HG02852 (cell line): ENCODE measurements around the gene NEB.
"Not testable (repeated sequence)": the region's sequence is repeated elsewhere in the genome, so short reads cannot be mapped to it uniquely, and the experiment has no call there.

Experiments used
- ATAC-seq: cut with Tn5 transposase; IDR thresholded peaks from one replicate; pipeline ENCODE4 v1.9.1; 2021; ENCODE audit warnings: mild to moderate bottlenecking, moderate library complexity; ENCODE audit not compliant: unreplicated experiment

Gene NEB

DNA sequence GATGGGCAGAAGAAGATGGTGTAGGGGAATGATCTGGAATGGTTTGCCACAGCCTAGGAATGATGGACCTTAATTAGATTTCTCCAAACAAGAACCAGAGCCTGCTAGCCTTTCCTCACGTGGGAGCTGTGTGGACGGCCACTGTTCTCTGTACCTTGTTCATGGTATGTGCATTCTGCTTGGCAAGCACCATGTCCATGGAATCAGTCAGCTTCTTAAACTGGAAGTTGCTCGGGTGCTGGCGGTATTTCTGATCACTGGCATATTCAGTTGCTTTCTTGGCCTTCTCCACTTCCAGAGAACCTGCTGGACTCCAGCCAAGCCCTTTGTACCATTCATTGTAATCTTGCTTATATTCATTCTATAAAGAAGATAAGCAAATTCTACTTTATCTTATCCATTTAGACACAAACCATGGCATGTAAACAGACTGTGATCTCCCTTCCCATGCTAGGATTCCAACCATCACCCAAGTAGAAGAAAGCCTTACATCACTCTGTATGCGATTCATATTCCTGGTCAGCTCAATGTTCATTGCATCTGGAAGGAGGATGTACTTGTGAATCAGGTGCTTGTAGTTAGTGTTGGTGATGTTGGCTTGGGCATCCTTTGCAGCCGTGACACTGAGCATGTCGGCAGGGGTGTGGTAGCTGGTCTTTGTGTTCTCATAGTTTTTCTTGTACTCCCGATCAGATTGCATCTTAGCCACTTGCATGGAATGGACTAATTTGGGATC lies 78.4 kb downstream of the NEB start:
- ATAC-seq = no peak

DNA sequence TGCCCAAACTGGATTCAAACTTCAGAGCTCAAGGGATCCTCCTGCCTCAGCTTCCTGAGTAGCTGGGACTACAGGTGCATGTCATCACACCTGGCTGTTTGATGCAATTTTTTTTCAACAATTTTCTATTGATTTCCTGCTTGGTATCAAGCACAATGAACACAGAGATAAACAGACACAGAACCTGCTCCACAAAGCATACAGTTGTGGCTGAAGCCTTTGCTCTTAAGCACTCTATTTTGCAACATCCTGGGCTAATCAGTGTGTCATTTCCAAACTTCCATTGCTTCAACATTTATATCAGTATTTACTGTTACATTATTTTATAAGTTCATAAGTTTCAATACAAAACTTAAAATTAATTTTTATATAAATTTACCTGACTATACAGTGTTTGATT lies 79.4 kb downstream of the NEB start:
- no peak for ATAC-seq

DNA sequence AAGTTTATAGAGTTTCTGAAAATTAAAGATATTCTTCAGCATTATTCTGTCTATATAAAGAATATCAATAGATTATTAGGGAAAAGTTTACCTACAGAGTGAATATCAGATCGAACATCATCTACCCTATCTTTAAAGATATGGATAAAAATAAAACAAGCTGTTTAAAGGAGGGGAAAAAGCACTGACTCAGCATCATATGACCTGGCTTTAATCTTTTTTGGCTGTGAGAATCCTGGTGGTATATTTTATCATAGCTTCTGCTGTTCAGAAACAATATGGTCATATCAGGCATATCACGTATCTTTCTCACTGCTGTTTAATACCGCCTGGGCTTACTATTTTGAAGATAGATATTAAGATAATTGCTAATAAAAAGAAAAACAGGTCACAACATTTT lies 80.2 kb downstream of the NEB start:
- no peak for ATAC-seq

DNA sequence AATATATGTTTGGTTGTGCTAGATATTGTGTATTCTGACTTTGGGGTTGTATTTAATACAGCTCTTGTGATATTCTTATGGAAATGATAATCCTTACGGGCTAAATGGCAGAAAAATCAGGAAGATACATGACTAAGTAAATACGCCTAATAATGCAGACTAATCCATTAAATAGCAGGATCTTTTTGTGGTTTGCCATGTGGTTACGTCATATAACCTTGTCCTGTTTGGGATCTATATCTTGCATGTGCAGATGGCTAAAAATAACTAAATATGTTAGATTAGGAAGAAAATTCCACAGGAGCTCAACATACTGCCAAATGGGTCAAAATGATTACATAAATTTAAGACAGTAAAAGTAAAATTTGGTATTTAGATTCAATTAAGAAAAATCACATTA lies 83.0 kb downstream of the NEB start:
- no peak for ATAC-seq

DNA sequence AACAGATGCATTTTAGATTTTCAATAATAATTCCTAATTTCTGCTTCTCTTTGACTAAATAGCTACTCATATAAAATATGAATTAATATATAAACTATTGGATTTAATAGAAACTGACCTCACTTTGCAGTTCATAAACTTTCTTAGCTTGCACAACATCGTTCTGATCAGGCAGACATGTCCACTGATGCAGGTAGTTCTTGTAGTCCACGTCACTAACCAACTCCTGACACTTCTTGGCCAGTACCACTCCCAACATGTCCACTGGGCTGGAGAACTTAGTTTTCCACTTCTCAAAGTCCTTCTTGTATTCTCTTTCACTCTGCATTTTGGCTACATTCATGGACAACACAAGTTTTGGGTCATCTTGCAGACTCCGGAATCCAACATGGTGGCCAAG lies 83.8 kb downstream of the NEB start:
- ATAC-seq = no peak

DNA sequence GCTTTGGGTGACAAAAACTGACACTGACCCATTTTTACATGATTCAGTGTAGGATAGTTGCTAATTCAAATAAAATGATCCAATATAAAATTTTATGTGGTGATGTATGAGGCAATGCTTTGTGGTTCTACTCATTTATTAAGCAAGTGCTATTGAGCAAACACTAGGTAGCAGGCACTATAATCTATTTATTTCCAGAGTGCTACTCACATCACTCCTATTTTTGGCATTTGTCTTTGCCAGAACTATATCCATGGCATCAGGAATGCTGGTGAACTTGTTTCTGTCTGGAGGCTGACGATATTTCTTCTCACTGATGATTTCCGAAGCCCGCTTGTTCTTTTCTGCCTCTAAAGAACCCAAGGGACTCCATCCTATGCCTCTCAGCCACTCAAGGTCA lies 84.3 kb downstream of the NEB start:
- no peak for ATAC-seq

DNA sequence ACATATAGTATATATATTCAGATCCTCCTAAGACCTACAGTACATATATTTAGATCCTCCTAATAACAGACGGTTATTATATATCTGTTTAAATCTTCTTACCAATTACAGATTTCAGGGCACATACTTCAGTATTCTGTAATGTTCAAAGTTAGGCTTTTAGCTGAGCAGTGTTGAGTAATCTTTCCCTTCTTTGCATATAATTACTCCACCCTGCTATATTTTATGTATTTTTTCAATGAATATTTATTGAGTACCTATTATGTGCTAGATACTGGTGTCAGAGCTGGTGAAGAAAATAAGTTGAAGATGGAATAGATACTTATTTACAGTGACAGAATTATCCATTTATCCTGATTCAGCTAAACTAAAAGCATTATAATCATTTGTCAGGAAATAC lies 84.9 kb downstream of the NEB start:
- no peak for ATAC-seq

DNA sequence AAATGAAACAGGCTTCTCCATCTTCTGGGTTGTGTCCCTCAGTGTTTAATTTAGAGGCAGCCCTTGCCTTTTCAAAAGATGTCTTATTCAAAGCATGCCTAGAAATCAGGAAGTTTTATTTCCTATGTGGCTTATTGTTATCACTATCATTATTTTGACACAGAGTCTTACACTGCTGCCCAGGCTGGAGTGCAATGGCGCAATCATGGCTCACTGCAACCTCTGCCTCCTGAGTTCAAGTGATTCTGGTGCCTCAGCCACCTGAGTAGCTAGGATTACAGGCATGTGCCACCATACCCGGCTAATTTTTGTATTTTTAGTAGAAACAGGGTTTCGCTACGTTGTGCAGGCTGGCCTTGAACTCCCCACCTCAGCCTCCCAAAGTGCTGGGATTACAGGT lies 87.8 kb downstream of the NEB start:
- not testable (repeated sequence) for ATAC-seq

DNA sequence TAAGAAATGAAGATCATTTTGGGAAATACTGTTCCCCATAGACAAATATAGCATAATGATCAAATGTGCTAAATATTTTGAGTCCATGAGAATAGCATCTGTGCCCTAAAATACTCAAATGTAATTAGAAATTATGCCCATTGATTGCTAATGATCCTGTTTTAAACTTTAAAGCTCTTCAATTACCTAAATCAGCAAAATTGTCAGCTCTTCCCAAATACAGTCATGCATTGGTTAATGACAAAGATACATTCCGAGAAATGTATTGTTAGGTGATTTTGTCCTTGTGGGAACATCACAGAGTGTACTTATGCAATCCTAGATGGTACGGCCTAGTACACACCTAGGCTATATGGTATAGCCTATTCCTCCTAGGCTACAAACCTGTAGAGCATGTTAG lies 89.7 kb downstream of the NEB start:
- ATAC-seq = no peak

DNA sequence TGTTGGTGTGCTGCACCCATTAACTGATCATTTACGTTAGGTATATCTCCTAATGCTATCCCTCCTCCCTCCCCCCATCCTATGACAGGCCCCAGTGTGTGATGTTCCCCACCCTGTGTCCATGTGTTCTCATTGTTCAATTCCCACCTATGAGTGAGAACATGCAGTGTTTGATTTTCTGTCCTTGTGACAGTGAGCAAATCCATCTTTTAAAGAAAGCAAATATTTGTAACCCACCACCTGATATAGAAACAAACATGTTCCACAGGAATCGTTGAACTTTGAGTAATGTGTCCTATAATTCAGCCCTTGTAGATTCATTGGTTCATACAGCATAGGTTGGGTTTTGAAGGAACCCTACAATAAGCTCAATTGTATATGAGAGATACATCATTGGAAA lies 92.4 kb downstream of the NEB start:
- ATAC-seq = not testable (repeated sequence)

DNA sequence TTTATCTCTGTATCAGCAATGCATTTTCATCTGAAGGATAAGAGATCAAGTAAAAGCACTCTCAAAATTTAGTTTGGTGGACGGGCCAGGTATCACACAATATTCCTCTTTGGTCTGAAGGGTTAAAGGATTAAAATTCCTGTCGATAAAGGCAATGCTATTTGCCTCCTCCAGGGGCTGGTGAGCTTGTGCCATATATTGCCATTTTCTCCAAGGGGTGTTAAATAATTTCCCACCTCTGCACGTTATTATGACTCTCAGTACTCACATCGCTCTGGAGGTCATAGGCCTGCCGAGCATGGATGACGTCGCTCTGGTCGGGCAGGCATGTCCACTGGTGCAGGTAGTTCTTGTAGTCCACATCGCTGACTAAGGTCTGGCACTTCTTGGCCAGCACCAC lies 94.2 kb downstream of the NEB start:
- no peak for ATAC-seq

DNA sequence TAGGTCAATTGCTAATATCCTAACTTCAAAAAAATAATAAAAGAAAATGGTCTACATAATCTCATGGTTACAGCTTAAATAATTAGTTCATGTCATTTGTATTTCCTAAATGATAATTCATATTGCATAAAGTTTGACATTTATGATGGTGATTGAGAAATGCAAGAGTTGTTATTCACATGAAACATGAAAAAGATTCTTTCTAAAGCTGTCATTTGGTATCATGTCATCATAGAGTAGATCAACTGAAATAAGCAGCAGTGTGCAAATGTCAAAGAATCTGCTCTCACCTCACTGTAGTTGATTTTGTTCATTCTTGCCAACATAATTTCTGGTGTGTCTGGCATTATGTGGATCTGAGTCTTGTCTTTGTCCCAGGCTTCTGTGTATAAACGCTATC lies 95.3 kb downstream of the NEB start:
- no peak for ATAC-seq

DNA sequence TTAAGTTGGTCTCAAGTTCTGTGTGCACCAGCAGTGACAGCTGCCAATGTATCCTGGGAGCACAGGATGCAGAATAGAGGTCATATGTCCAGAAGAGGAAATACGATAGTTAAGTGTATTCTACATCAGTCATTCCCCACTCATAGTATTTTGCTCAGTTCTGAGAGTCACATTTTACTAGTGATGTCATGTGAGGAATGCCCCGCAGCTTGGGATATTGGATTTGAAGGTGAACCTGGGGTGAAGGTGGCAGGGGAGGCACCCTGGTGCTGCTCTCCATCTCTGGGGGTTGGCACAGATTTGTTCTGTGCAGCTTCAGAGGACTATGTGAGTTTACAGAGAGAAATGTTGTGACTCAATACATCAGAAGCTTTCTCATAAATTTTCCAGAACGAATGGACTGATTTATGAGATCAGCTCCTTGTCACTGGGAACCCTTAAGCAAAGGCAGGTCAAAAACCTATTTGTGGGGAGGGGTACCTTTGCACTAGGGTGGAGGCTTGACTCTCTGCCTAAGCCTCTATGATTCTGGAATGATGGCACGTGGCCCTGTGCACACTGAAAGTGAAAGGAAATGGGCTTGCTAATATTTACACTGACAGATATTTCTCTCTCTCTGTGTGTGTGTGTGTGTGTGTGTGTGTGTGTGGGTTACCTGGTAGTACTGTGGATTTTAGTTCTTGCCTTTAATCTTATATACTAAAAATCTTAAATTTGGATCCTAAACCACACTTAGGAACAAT lies 95.9 kb downstream of the NEB start:
- ATAC-seq = peak; percentile 71

DNA sequence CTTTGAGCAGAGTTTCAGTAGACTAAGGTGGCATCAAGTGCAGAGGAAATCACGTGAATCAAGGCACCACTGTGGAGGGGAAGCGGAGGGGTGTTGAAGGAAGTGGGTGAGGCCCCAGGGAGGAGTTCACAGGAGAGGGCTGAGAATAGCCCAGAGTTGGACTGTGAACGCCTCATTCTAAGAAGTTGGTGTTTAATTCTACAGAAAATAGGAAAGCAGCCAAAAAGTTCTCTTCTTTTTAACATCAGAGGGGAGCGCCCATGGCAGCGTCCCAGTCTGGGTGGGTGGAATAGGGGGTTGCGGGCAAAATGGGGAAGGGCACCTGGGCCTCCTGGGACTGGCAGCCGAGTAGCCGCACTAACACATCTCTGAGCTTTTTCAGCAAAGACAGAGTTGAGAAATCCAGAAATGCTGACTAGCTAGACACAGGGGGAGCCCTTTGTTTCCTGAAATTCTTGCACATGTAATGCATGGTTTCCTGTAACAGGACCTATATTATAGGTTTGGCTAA lies 97.0 kb downstream of the NEB start:
- ATAC-seq = peak; percentile 46

DNA sequence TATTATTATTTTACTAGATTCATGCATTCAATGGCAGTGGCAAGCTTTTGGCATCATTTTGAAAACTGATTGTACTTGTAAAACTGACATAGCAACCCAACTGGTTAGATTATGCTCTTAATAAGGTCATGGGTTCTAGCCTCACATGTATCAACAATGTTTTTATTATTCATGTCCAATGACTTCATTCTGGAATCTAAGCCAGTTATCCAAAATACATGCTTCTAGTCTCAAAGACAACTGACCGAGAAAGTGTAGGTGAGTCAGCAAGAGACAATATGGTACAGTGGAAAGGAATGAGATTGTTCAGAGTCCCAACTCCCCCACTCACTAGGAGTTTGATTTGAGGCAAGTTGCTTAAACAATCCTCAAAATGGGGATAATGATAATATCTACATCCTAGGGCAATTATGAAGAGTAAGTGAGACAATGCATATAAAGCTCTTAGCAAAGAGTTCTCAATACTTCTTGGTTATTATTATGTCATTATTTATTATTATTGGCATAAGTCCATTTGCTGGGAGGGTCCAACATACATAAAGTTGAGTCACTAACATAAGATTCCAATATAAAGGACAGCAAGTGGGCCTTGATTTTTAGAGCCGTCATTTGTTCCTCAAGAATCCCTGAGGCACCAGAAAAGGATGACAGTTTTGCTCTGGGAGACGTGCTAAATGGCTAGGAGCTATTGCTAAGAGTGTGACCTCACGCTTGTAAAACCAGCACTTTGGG lies 99.4 kb downstream of the NEB start:
- ATAC-seq = no peak

DNA sequence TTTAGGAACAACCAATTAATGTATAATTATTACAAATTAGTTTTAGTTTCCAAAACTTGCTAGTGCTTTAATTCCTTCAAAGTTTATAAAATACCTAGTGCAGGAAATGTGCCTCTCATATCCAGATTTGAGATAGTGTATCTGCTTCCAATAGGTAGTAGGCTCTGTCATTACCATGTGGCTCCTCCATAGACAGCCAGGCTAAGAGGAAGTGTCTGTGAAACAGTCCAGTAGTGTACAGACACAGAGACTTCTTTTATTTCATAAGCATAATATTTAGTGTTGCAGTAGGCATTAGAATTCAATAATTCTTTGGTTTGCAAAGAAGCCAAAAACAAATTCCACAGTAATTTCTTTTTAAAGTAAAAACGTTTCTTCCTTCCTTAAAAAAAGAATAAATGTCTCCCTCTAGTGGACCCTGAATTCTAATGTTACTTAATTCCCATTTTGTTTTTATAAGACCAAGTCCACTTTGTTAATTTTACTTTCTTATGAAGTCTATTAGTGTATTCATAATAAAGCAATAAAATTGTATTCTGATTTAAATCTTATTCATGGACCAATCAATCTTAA lies 101.2 kb downstream of the NEB start:
- no peak for ATAC-seq

DNA sequence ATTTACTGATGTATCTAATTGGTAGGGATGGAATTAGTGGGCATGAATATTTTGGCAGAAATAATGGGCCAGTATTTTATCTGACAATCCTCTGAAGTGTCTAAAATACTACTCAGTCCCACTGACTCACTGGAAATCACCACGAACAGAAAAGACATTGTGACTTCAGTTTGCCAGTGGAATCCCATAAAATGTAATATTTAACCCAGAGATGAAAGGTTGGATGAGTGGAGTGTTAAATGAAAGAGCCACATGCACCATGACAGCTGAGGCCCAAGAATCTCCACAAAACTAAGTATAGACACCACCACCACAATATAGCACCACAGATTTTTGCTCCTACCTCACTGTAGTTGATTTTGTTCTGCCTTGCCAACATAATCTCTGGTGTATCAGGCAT lies 103.9 kb downstream of the NEB start:
- ATAC-seq = no peak

DNA sequence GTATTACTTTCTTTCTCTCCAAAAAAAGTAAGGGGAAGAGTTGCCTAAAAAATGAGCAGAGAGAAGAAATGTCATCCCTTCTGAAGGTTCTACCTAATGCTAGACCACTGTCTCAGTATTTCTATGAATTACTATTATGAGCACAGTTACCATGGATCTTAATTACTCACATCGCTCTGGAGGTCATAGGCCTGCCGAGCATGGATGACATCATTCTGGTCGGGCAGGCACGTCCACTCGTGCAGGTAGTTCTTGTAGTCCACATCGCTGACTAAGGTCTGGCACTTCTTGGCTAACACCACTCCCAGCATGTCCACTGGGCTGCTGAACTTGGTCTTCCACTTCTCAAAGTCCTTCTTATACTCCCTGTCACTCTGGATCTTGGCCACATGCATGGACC lies 106.9 kb downstream of the NEB start:
- ATAC-seq = no peak

DNA sequence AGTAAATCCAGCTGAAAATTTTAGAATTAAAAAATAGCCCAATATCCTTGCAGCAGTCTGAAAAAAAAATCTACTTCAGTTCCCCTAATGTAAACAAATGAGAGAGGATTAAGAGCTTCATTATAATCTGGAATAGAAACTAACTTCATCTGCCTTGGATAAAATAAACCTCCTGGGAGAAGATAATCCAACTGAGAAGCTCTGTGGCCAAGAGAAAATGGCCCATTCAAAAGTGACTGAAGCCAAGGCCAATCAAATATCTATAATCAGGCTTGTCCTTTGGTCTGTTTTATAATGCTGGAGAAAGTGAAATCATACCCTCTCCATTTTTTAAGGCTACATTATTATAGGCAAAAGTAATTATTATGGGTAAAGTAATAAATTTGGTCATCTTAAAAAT lies 110.0 kb downstream of the NEB start:
- ATAC-seq = no peak

DNA sequence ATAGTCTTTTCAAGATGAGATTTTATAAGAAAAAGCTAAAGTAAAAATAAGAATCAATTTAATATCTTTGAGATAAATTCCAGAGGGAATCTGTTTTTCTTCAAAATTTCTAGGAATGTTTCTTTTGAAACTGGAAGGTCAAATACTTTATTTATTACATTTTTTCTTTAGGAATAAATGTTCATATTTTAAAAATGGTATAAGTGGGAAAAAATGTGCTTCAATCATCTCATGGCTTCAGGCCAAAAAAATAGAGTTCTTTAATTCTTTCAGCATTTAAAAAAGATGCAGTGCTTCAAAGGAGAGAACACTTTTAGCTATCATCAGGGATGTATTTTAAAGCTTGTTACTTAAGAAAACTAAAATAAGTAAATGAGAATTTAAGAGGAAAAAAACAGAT lies 110.6 kb downstream of the NEB start:
- ATAC-seq = no peak

DNA sequence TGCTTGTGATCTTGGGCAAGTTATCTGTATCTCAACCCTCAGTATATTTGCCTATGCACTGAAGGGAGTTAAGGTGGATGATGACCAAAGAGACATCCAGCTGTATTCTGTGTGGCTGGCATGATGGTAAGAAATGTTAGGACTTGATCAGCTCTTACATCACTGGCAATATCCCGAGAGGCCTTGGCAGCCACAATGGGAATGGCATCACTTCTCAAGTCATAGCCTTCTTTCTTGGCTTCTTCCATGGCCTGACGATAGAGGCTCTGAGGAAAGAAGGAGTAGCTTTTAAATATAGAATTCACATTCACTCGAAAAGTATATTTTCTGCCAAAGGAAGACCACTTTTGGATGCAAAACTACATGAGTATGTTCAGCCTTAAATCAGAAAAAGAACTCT lies 113.5 kb downstream of the NEB start:
- no peak for ATAC-seq
